Measurements from ENCODE around the gene MLLT3.

MLLT3 gene

DNA sequence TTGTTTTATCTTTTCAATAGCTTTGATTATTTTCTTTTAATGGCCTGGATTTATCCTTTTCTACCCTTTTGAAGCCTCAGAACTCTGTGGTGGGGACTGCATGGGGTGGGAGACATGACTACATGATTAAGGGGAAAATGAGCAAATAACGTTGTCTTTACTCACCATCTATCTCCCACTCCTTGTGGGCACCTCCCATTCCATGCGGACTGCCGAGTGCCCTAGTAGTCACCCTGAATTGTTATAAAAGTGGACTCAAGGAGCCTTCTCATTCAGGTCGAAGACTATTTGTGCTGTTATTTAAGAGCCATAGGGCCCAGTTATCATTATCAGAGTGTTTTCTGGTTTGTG, 281.8 kb downstream of the MLLT3 start:
- DNase-seq (ENCODE audit: low read depth in 2 of 2), result no peak

DNA sequence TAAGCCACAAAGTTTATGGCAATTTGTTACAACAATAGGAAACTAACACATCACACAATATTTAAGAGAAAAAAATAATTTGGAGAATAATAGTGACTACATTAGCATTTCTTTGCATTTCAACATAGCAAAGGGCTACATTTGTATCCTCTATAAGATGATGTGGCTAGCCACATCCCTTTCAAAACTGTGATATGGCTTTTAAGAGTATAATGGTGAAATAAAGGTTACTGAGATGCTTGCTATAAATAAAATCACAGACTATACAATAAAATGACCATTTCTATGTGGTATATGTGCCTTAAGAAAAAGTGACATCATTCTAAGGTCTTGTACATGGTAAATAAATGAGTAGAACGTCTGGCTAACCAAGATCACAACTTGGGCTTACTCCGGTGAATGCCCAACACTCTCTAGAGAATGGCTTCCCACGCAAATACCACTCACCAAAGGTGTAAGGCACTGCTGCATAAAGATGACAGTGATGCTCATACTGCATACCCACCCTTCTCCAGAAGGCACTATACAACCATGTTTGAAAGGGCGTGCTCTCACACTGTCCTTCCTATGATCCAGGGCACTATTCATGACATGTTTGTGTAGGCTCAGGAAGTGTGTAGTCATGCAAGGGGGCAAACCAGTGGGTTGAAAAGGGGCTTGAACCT, 286.5 kb downstream of the MLLT3 start:
- DNase-seq (ENCODE audit: low read depth in 2 of 2), result no peak

DNA sequence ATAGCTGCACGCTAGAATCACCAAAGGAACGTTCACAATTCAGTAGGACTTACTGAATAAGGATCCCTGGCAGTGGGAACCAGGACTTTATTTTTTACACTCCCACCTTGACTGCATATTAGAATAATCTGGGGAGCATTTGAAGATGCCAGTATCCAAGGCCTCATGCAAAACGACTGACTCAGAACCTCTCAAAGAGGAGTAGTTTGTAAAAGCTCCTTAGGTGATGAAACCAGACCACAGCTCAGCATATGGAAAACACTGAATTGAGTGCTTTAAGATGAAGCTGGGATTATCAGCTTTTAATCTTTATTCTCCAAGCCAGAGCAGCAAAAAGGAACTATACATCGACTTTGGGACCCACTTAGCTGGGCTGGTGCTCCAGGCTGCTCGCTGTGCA, 288.3 kb downstream of the MLLT3 start:
- DNase-seq (ENCODE audit: low read depth in 2 of 2), result no peak

- DNase-seq (ENCODE audit: low read depth in 2 of 2), result no peak
Measured at GRCh38 chr9:20331095-20331685, 291.1 kb downstream of the MLLT3 start.

GRCh38 chr9:20330688-20331087, 291.6 kb downstream of the MLLT3 start:
- no peak for DNase-seq (ENCODE audit: low read depth in 2 of 2)

- no peak for DNase-seq (ENCODE audit: low read depth in 2 of 2)
Measured at GRCh38 chr9:20326516-20326915, 295.8 kb downstream of the MLLT3 start.

DNA sequence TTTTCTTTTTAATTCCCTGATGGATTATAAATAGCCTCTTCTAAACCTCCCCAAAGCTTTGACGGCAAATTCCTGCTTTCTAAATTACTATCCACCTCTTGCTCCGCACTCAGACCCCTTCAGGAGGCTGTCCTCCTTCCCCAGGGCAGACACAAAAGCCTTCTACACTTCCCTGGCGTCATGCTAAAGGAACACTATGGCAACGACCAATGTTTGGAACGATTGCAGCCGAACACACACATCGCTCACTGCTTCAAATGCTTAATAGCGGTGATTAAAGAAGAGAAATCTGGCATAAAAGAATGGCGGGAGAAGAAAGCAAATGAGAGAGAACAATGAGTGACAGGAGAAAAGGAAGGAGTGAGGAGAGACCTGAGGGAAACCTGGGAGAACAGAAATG, 297.3 kb downstream of the MLLT3 start:
- no peak for DNase-seq (ENCODE audit: low read depth in 2 of 2)

- DNase-seq (ENCODE audit: low read depth in 2 of 2), result no peak
Measured at GRCh38 chr9:20322212-20322611, 300.1 kb downstream of the MLLT3 start.

DNA sequence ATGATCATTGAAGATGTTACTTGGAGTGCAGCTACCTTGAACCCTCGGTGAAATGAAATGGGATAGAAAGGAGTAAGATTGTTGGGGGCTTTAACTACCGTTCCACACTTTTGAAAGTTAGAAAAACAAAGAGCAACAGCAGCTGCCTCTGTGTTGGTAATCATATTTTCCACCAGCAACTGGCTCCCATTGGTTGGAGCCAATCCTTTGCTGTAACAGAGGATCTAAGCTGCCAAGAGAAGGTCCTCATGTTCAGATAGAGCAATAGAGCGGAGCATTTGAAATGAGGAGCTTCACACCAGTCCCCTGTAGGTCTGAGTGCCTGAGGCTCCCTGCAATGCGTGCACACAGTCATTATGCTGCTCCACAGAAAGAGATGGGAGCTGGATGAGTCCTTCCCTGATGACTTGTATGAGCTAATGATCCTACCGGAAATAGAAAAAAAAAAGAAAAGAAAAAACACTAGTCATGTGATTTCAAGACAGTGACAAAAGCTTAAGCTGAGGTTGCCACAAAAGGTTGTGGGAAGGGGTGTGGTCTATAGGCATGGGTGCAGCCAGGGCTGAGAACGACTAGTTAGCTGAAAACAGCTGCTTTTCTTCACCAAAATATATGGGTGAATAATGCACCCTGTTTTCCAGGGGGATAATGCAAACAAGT, 300.7 kb downstream of the MLLT3 start:
- peak in 1 of 2 donors; percentile 10 for DNase-seq (ENCODE audit: low read depth in 2 of 2)

DNA sequence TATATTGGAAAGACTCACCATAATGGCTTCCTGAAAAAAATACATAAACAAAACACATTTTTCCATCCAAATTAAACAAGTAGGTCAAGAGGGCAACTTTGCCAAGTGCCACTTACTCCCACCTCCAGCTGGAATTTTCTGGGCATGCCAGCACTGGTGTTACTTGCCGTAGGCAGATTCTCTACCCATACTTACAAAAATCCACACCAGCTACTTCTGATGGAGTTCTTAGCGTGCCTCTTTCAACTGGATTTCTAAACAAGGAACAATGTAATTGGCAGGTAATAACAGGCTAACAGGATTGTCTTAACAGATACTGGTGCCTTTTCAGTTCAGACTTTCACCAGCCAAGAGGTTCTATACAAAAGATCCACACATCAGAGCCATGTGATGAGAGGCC, 301.4 kb downstream of the MLLT3 start:
- DNase-seq (ENCODE audit: low read depth in 2 of 2), result no peak

- DNase-seq (ENCODE audit: low read depth in 2 of 2), result no peak
Measured at GRCh38 chr9:20319641-20320337, 302.5 kb downstream of the MLLT3 start.

- no peak for DNase-seq (ENCODE audit: low read depth in 2 of 2)
Measured at GRCh38 chr9:20319241-20319640, 303.1 kb downstream of the MLLT3 start.

DNA sequence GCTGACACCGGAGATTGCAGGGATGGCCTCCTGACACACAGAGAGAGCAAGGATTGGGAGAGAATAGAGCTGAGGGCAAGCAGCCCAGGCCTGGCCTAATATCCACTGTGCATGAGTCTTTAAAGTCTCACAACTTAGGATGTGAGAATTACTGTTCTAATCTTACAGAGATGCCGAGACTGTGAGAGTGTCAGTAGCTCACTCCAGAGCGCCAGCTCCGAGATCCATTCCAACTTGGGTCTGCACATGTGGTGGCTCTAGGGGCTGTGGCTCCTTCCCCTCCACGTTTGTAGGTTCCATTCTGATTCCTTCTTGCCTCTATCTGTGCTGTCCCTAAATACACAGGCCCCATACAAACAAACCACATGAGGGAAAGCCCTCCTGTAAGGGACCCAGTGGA, 304.6 kb downstream of the MLLT3 start:
- no peak for DNase-seq (ENCODE audit: low read depth in 2 of 2)

DNA sequence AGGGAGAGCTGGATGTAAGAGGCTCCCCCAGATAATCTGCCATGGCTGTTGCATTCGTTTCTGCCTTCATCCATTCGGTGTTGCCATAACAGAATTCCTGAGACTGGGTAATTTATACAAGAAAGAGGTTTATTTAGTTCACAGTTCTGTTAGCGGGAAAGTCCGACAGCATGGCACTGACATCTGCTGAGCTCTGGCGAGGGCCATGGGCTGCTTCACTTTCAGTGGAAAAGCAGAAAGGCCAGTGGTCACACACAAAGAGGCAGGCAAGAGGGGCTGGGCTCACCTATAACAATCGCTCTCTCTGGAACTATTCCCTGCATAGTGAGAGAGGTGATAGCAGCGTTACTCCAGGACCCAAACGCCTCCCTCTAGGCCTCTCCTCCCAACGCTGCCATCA, 305.9 kb downstream of the MLLT3 start:
- DNase-seq (ENCODE audit: low read depth in 2 of 2), result no peak

DNA sequence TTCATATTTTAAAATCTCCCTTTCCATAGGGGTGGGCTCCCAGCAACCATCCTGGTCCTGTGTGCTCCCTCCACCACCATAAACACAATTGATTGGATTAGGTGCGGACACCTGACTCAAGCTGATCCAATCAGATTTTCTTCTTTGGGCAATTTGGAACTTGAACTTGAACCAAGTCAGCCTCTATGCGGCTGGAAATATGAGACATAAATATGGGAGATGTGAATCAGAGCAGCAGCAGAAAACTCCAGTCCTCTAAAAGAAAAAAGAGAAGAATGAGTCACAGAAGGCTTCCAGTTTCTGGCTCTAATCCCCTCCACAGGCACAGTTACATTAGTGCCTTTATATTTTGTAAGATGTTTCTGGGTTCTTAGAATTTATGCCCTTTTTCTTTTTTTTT, 306.6 kb downstream of the MLLT3 start:
- DNase-seq (ENCODE audit: low read depth in 2 of 2), result no peak

DNA sequence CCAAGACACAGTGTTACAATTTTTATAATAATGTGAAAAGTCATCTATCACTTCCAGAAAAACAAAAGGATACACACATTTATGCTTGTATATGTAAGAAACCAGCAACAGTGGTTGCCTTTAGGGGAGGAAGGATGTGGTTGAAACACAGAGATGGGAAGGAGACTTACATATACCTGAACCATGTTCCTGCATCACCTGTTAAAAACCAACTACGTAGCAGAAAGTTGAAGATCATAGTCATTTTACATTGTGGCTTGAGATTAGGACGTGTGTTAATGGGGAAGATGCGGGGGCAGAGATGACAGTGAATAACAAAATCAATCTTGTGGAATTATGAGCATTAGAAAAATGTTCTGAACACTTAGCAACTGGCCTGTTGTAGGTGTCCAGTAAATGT, 307.3 kb downstream of the MLLT3 start:
- no peak for DNase-seq (ENCODE audit: low read depth in 2 of 2)

- DNase-seq (ENCODE audit: low read depth in 2 of 2), result no peak
Measured at GRCh38 chr9:20313415-20313814, 308.9 kb downstream of the MLLT3 start.

DNA sequence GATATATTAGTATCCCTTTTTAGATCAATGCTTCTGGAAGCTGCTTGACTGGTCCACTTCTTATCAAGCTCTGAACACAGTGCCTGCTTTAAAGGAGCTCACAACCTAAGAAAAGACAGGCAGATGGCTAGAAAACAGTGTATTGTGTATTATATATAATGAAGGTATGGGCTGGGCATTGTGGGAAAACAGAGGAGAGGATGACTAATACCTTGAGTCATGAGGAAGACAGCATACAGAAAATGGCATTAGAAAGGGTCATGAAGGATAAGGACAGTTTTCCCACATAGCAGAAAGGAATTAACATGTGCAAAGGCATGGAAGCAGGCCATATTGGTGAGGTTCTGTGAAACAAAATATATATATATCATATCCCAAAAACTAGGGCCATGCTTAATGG, 309.6 kb downstream of the MLLT3 start:
- no peak for DNase-seq (ENCODE audit: low read depth in 2 of 2)

- DNase-seq (ENCODE audit: low read depth in 2 of 2), result no peak
Measured at GRCh38 chr9:20310024-20310423, 312.3 kb downstream of the MLLT3 start.

GRCh38 chr9:20309124-20309523, 313.2 kb downstream of the MLLT3 start:
- no peak for DNase-seq (ENCODE audit: low read depth in 2 of 2)

DNA sequence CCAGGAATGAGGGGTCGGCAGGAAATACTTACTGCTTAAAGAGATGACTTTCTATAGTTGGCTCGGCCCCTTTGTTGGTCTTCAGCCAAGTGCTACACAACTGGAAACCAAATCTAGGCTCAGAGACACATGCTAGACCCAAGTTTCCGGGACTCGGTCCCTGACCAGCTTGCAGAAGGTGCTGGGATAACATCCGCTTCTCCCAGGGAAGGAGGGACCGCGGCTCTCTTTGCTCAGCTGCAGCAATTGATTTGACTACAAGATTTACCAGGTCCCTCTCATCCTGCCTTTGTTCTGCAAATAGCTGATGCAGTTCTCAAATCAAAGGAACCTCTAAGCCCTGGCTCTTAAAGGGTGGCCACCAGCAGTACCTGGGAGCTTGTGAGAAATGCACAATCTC, 314.7 kb downstream of the MLLT3 start:
- DNase-seq (ENCODE audit: low read depth in 2 of 2), result no peak

DNA sequence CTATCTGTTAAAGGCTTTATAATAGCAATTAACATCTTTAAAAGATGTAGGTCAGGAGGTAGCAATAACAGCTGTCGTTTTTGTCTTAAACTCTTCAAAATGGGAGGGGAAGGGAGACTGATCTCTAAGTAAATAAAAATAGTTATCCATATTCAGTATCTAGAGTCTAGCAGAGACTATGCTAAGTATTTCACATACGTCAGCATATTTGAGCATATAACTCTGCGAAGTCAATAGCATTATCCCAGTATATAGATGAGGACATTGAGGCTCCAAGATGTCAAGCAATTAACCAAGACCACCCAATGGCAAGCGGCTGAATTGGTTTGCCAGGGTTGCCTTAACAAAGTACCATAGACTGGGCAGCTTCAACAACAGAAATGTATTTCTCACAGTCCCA, 316.8 kb downstream of the MLLT3 start:
- no peak for DNase-seq (ENCODE audit: low read depth in 2 of 2)

DNA sequence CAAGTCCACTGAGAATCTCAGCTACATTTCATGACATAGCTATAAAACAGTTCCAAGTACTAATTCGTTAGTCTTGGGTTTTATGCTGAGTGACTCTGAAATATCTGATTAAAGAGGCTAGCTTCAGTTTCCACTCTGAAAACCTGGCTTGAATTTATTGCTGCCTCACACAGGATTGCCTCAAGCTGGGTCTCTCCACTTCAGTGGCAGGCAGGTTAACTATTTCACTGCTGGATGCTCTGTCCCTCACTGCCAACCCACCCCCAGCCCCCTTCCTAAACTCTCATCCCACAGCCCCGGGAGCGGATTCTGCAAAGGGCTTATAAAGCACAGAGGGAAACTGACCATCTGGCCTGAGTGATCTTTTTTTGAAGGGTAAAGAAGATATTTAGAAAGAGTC, 318.3 kb downstream of the MLLT3 start:
- DNase-seq (ENCODE audit: low read depth in 2 of 2), result no peak

Data from stimulated activated CD8-positive, alpha-beta memory T cell treated with anti-CD3 and anti-CD28 coated beads, Interleukin-2, amount 100 ng/mL, for 1 hour (primary cell).